Motor neuron (in vitro differentiated cells): Measurements from ENCODE around the gene PNPLA2. TPM values are rescaled to one million over a fixed set of nuclear protein-coding genes. Genes with fewer than 3 reads are reported as not detected.

ENCODE experiments used
- ATAC-seq, 8 experiments: fragments of 200-7000 bp; cut with Tn5 transposase; replicated peaks in 6 of 8; 2 replicates each; pipeline ENCODE4 v1.8.0; 2021; ENCODE audit warnings: mild to moderate bottlenecking in 8 of 8, moderate library complexity in 8 of 8
- H3K27ac ChIP-seq, 2 donors: fragments of 250-450 bp; sonication (Bioruptor Pico); 2 replicates each; pipeline ENCODE4 v1.9.0; 2021; ENCODE audit warnings: antibody characterized with exemption in 2 of 2, mild to moderate bottlenecking in 2 of 2, moderate library complexity in 1 of 2
- H3K4me1 ChIP-seq, 2 donors: fragments of 250-450 bp; sonication (Bioruptor Pico); replicated peaks in 1 of 2; 2 replicates each; pipeline ENCODE4 v1.6.1; 2021; ENCODE audit warnings: antibody characterized with exemption in 2 of 2, mild to moderate bottlenecking in 2 of 2, moderate library complexity in 1 of 2
- H3K4me3 ChIP-seq, 5 donors: fragments of 250-450 bp; sonication (Bioruptor Pico); 2 replicates each; pipeline ENCODE4 v1.9.0; 2021; ENCODE audit warnings: antibody characterized with exemption in 5 of 5, mild to moderate bottlenecking in 5 of 5, moderate library complexity in 4 of 5
- WGBS, 10 experiments: fragments of 450-650 bp; shearing (Covaris generic); methylation state at CpG; one replicate each; pipeline ENCODE4 v1.0.0; 2022; 5-methylcytosine and 5-hydroxymethylcytosine counted together
- in situ Hi-C, 9 experiments: fragments of 400-800 bp; cut with MboI; loops; one replicate each; pipeline ENCODE4 v1.15.0; 2021; ENCODE audit warnings: low sequenced_read_pairs in 9 of 9, low pct_unique_long_range_greater_than_20kb in 2 of 9; ENCODE audit not compliant: unreplicated experiment in 9 of 9
- total RNA-seq, 8 experiments: library from RNA; unstranded; fragments of 300-600 nt; gene quantifications; 2 replicates each; pipeline versions ENCODE4 v1.2.3 to v1.2.4, GENCODE V29; 2022

The PNPLA2 gene
- total RNA-seq, 8 experiments from 2014 or later = 5.2 to 58.7 (median 13.1) TPM

- in situ Hi-C loops = no loop called here
- Histone ChIP-seq H3K27ac (peak within 1 kb of the TSS; percentile 71 to 76), H3K4me1 (peaks cover 58 to 60% of the 10 kb centered on the region in 2 donors)
These were observed 9.1 kb downstream of the PNPLA2 start, which contains the start of gene CRACR2B for GRCh38 chr11:827897-828192. Gene CRACR2B (plus strand): TSS chr11:827919. CDS start chr11:828608, 689 bp downstream.

GRCh38 chr11:828506-829175, 9.9 kb downstream of the PNPLA2 start:
- Histone ChIP-seq H3K4me1 (peaks cover 60 to 61% of the 10 kb centered on the region in 2 donors), H3K4me3 (peak overlapping the region in 2 of 5 donors; percentile 1 to 38), H3K27ac (peak overlapping the region; percentile 71 to 76)
- WGBS, 10 experiments = 0% methylated on average over 6 of the region's 21 CpGs; no CpG with 5 or more reads in 9 of the 10 experiments
- in situ Hi-C loops = no loop called here
- peak in 5 of 8 experiments; percentile 15 to 47 (median 42) for ATAC-seq

More at GRCh38 chr11:827897-828192, 9.1 kb downstream of the PNPLA2 start, which contains the start of gene CRACR2B:
- ATAC-seq = no peak
- peak within 1 kb of the TSS; percentile 12 to 38 (median 32) for H3K4me3 ChIP-seq
- WGBS, 10 experiments = no CpG with 5 or more reads among the region's 5 CpGs

GRCh38 chr11:829176-829846, 10.6 kb downstream of the PNPLA2 start:
- H3K27ac ChIP-seq = peak overlapping the region; percentile 71 to 76
- peak in 6 of 8 experiments; percentile 0 to 22 (median 6) for ATAC-seq
- in situ Hi-C loops = no loop called here
- H3K4me1 ChIP-seq = peaks cover 65 to 68% of the 10 kb centered on the region in 2 donors
- peak overlapping the region in 4 of 5 donors; percentile 22 to 38 (median 28) for H3K4me3 ChIP-seq
- WGBS, 10 experiments = 0 to 100% (median 38%) methylated on average over 1 to 4 of the region's 40 CpGs; no CpG with 5 or more reads in 6 of the 10 experiments

- H3K4me3 ChIP-seq = peak overlapping the region; percentile 7 to 38 (median 27)
- peak in 5 of 8 experiments; percentile 0 to 24 (median 4) for ATAC-seq
- H3K27ac ChIP-seq = no peak overlapping the region
- in situ Hi-C loops = no loop called here
- H3K4me1 ChIP-seq = peaks cover 65 to 73% of the 10 kb centered on the region in 2 donors
- no CpG with 5 or more reads among the region's 39 CpGs for WGBS, 10 experiments
These were observed 11.2 kb downstream of the PNPLA2 start for GRCh38 chr11:829847-830294.

DNA sequence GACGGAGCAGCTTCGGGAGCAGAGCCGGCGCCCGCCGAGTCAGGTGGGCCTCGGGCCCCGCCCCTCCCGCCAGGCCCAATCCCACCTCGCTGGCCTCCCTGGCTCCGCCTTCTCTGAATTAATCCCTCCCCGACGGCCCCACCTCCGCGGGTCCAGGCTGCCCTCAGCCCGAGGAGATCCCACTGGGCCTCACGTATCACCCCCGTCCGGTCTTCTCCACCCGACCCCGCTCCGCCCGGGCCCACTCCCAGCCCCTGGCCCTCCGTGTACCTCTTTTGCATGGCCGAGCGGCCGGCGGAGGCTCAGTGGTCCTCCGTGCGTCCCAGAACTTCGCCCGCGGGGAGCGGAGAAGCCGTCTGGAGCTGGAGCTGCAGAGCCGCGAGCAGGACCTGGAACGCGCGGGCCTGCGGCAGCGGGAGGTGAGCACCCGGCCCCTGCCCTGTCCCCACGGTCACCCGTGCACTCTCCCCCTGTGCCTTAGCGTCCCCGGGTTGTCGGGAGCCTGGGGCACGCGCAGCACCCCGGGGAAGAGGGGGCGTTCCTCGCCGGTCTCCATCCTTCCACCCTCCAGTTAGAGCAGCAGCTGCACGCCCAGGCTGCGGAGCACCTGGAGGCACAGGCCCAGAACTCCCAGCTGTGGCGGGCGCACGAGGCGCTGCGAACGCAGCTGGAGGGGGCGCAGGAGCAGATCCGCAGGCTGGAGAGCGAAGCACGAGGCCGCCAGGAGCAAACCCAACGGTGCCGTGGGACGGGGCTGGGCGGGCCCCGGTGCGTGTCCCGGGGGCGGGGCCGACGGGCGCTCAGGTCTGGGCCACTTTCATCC, 11.8 kb downstream of the PNPLA2 start:
- peak; percentile 11 to 61 (median 38) for ATAC-seq
- WGBS, 10 experiments = 23% methylated on average over 7 of the region's 78 CpGs; no CpG with 5 or more reads in 9 of the 10 experiments
- in situ Hi-C loops = no loop called here
- Histone ChIP-seq H3K27ac (no peak overlapping the region), H3K4me1 (peaks cover 65 to 75% of the 10 kb centered on the region in 2 donors), H3K4me3 (peak overlapping the region; percentile 17 to 38 (median 27))

DNA sequence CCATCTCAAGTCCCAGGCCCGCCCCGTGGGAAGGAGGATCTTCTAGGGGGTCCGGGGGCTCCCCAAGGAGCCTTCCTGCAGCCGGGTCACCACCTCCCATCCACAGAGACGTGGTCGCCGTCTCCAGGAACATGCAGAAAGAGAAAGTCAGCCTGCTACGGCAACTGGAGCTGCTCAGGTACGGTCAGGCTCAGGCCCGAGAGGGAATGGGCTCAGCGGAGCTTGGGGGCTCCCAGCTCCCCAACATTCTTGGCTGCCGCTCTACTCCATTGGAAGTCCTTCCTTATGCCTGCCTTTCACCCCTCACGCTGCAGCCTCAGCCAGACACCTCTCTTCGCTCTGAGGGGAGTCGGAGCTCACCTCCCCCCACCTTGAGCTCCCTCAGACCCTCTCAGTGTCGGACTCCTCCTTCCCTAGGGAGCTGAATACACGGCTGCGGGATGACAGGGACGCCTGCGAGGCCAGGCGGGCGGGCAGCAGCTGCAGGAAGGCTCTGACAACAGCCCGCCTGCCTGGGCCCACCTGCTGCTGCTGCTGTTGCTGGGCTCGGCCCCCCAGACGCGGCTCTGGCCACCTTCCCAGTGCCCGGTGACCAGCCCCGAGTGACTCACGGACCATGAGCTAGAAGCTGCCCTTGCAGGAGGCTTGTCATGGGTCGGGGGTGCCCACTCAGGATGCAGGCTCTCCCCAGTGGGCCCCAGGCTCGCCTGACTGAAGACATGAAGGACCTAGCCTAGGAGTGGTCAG, 12.6 kb downstream of the PNPLA2 start:
- Histone ChIP-seq H3K4me3 (peak overlapping the region; percentile 27 to 78 (median 69)), H3K4me1 (peaks cover 65 to 75% of the 10 kb centered on the region in 2 donors), H3K27ac (no peak overlapping the region)
- 14 to 60% (median 40%) methylated on average over 1 to 7 of the region's 31 CpGs; no CpG with 5 or more reads in 3 of the 10 experiments for WGBS, 10 experiments
- in situ Hi-C loops = no loop called here
- ATAC-seq = peak in 1 of 8 experiments; percentile 0

- H3K4me1 ChIP-seq = peaks cover 59 to 67% of the 10 kb centered on the region in 2 donors
- H3K27ac ChIP-seq = peak overlapping the region; percentile 86 to 90
- in situ Hi-C loops = no loop called here
- 80 to 100% (median 84%) methylated on average over 1 to 2 of the region's 23 CpGs; no CpG with 5 or more reads in 6 of the 10 experiments for WGBS, 10 experiments
- ATAC-seq = peak in 1 of 8 experiments; percentile 0
- peak overlapping the region; percentile 48 to 78 (median 69) for H3K4me3 ChIP-seq
These were observed 13.3 kb downstream of the PNPLA2 start for GRCh38 chr11:831961-832528.

GRCh38 chr11:832529-833113, 13.9 kb downstream of the PNPLA2 start, which contains the start of gene CD151:
Gene CD151 (plus strand): TSS chr11:832952. CDS start chr11:836070, 3,118 bp downstream.
- WGBS, 10 experiments = 0% methylated on average over 1 of the region's 67 CpGs; no CpG with 5 or more reads in 9 of the 10 experiments
- Histone ChIP-seq H3K4me3 (peak within 1 kb of the TSS; percentile 48 to 78 (median 69)), H3K4me1 (peaks cover 53 to 61% of the 10 kb centered on the region in 2 donors), H3K27ac (peak within 1 kb of the TSS; percentile 86 to 90)
- in situ Hi-C loops = no loop called here
- ATAC-seq = peak; percentile 21 to 61 (median 46)

GRCh38 chr11:833114-833791, 14.5 kb downstream of the PNPLA2 start:
- peak; percentile 12 to 56 (median 40) for ATAC-seq
- peak overlapping the region; percentile 86 to 90 for H3K27ac ChIP-seq
- in situ Hi-C loops = no loop called here
- H3K4me3 ChIP-seq = peak overlapping the region; percentile 48 to 78 (median 69)
- no CpG with 5 or more reads among the region's 55 CpGs for WGBS, 10 experiments
- peaks cover 46 to 55% of the 10 kb centered on the region in 2 donors for H3K4me1 ChIP-seq

- peak in 2 of 8 experiments; percentile 4 to 5 for ATAC-seq
- H3K4me1 ChIP-seq = peaks cover 40 to 49% of the 10 kb centered on the region in 2 donors
- peak overlapping the region; percentile 48 to 78 (median 69) for H3K4me3 ChIP-seq
- H3K27ac ChIP-seq = peak overlapping the region; percentile 86 to 90
- WGBS, 10 experiments = 0 to 80% (median 9%) methylated on average over 1 to 6 of the region's 9 CpGs; no CpG with 5 or more reads in 4 of the 10 experiments
- in situ Hi-C loops = no loop called here
These were observed 15.2 kb downstream of the PNPLA2 start for GRCh38 chr11:833849-834311.
